Measurements from ENCODE around the gene LDB1.

The LDB1 gene, protein sequence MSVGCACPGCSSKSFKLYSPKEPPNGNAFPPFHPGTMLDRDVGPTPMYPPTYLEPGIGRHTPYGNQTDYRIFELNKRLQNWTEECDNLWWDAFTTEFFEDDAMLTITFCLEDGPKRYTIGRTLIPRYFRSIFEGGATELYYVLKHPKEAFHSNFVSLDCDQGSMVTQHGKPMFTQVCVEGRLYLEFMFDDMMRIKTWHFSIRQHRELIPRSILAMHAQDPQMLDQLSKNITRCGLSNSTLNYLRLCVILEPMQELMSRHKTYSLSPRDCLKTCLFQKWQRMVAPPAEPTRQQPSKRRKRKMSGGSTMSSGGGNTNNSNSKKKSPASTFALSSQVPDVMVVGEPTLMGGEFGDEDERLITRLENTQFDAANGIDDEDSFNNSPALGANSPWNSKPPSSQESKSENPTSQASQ

GRCh38 chr10:102120142-102120990 lies at the start of gene LDB1:
LDB1 (minus strand) TSS chr10:102120368; CDS start chr10:102120110, 258 bp downstream.
- DNase-seq (ENCODE audit: low read depth in 1 of 2, low spot score in 1 of 2) = peak; percentile 42 to 45

GRCh38 chr10:102167861-102168260 lies 47.7 kb upstream of the LDB1 start:
- no peak for DNase-seq (ENCODE audit: low read depth in 1 of 2, low spot score in 1 of 2)

DNA sequence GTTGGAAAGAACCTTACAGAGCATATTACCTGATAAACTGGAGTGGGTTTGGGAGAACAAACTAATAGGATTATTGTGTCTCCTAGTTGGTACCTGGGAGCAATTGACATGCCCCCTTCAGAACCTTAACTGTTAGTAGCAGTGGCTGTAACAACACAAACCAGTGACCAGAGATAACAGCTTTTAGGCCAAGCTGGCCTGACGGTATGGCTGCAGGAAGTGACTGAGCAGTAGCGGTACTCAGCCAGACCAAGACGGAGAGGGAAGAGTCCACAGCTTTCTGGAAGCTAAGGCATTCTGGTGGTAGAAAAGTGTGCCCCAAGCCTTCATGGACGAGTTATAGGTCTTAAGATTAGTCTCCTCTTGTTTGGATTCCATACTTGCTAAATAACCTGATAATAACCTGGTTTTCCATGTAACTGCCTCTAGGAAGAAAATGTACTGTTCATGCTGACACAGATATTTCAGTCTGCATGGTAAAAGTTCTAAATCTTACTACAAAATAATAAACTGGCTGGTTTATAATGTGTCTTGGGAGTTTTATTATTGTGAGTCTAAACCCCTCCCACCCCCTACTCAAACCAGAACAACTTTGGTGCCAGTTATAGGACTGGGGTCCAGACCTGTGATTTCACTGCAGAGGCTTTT lies 43.3 kb upstream of the LDB1 start:
- no peak for DNase-seq (ENCODE audit: low read depth in 1 of 2, low spot score in 1 of 2)

GRCh38 chr10:102159831-102160230 lies 39.7 kb upstream of the LDB1 start:
- DNase-seq (ENCODE audit: low read depth in 1 of 2, low spot score in 1 of 2) = no peak

DNA sequence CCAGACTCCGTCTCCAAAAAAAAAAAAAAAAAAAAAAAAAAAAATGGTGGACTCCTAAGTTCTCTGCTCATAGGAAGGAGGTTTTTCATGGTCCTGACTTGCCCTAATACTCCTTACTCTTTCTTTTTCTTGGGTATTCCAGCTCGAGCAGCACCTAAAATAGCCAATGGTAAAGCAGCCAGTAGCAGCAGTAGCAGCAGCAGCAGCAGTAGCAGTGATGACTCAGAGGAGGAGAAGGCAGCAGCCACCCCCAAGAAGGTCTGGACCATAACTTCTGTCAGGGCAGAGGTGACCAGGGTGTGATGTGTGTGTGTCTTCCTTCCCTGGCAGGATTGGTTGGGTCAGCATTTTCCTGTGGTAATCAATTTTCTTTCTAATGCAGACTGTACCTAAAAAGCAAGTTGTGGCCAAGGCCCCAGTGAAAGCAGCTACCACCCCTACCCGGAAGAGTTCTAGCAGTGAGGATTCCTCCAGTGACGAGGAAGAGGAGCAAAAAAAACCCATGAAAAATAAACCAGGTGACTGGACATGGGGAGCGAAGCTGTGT lies 39.0 kb upstream of the LDB1 start:
- no peak for DNase-seq (ENCODE audit: low read depth in 1 of 2, low spot score in 1 of 2)

DNA sequence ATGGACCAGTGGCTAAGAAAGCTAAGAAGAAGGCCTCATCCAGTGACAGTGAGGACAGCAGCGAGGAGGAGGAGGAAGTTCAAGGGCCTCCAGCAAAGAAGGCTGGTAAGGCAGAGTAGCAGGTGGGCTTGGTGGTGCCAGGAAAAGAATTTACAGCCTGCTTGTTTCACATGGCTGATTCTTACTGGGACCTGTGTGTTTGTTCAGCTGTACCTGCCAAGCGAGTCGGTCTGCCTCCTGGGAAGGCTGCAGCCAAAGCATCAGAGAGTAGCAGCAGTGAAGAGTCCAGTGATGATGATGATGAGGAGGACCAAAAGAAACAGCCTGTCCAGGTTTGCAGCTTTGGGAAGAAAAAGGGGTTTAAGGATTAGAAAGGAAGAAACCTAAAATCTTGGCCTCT lies 37.1 kb upstream of the LDB1 start:
- DNase-seq (ENCODE audit: low read depth in 1 of 2, low spot score in 1 of 2) = no peak

DNA sequence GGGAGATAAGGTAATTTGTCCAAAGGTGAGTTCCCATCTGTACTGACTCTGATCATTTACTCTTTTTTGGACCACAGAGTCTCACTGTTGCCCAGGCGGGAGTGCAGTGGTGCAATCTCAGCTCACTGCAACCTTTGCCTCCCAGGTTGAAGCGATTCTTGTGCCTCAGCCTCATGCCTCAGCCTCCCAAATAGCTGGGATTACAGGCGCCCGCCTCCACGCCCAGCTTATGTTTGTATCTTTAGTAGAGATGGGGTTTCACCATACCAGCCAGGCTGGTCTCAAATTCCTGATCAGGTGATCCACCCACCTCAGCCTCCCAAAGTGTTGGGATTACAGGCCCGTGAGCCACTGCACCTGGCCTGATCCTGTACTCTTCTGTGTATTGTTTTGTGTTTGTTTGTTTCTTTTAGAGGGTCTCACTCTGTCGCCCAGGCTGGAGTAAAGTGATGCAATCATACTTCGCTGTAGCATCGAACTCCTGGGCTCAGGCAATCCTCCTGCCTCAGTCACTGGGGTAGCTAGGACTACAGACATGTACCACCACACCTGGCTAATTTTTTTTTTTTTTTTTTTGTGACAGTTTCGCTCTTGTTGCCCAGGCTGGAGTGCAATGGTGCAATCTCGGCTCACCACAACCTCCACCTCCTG lies 34.4 kb upstream of the LDB1 start:
- no peak for DNase-seq (ENCODE audit: low read depth in 1 of 2, low spot score in 1 of 2)

- DNase-seq (ENCODE audit: low read depth in 1 of 2, low spot score in 1 of 2) = no peak
These were observed 33.0 kb upstream of the LDB1 start for GRCh38 chr10:102153093-102153620.

GRCh38 chr10:102152545-102152890 lies 32.4 kb upstream of the LDB1 start:
- DNase-seq (ENCODE audit: low read depth in 1 of 2, low spot score in 1 of 2) = peak in 1 of 2 donors; percentile 31

- peak; percentile 100 for DNase-seq (ENCODE audit: low read depth in 1 of 2, low spot score in 1 of 2)
These were observed 31.8 kb upstream of the LDB1 start, which contains the start of gene NOLC1 for GRCh38 chr10:102151774-102152544. NOLC1 (plus strand) TSS chr10:102152389; CDS start chr10:102152411, 22 bp downstream.

DNA sequence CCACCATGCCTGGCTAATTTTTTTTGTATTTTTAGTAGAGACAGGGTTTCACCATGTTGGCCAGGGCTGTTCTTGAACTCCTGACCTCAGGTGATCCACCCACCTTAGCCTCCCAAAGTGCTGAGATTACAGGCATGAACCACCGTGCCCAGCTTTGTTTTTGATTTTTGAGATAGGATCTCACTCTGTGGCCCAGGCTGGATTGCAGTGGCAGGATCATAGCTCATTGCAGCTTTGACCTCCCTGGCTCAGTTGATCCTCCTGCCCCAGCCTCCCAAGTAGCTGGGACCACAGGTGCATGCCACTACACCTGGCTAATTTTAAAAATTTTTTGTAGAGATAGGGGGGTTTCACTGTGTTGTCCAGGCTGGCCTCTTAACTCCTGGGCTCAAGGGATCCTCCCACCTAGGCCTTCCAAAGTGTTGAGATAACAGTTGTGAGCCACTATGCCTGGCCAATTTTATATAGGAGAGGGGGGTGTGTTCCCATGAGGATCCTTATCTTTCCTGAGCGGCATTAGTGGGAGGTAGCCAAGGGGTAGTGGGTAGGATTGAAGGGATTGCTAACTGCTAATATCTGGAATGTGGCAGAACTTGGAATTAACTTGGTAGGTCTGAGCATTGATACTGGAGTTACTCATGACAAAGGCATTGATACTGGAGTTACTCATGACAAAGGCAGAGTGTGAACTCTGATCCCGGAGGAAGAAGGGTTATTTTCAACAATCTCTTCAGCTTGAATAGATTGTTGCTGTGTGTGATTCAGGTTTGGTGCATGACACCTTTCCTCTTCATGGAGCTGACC lies 31.0 kb upstream of the LDB1 start:
- no peak for DNase-seq (ENCODE audit: low read depth in 1 of 2, low spot score in 1 of 2)

DNA sequence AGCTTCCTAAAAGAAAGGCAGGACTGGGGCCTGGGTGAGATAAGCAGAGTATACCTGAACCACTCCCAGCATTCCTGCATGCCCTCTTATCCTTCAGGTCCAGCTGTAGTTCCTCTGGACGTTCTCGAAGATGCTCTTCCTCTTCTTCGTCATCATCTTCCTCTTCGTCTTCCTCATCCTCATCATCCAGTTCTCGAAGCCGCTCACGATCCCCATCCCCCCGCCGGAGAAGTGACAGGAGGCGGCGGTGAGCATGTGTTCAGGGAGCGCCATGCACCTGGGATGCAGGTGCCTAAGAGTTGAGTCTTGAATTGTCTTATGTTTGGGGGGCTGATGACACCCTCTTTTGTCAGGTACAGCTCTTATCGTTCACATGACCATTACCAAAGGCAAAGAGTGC lies 28.1 kb upstream of the LDB1 start:
- DNase-seq (ENCODE audit: low read depth in 1 of 2, low spot score in 1 of 2) = no peak

GRCh38 chr10:102147561-102147960 lies 27.4 kb upstream of the LDB1 start:
- no peak for DNase-seq (ENCODE audit: low read depth in 1 of 2, low spot score in 1 of 2)

DNA sequence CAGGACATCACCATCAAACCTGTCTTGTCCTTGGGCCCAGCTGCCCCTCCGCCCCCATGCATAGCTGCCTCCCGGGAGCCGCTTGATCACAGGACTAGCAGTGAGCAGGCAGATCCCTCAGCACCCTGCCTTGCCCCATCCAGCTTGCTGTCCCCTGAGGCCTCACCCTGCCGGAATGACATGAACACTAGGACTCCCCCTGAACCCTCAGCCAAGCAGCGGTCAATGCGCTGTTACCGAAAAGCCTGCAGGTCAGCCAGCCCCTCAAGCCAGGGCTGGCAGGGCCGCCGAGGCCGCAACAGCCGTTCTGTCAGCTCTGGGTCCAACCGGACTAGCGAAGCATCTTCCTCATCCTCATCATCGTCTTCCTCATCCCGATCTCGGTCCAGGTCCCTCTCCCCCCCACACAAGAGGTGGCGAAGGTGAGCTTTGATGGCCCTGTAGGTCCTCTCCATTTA lies 26.8 kb upstream of the LDB1 start:
- DNase-seq (ENCODE audit: low read depth in 1 of 2, low spot score in 1 of 2) = no peak

DNA sequence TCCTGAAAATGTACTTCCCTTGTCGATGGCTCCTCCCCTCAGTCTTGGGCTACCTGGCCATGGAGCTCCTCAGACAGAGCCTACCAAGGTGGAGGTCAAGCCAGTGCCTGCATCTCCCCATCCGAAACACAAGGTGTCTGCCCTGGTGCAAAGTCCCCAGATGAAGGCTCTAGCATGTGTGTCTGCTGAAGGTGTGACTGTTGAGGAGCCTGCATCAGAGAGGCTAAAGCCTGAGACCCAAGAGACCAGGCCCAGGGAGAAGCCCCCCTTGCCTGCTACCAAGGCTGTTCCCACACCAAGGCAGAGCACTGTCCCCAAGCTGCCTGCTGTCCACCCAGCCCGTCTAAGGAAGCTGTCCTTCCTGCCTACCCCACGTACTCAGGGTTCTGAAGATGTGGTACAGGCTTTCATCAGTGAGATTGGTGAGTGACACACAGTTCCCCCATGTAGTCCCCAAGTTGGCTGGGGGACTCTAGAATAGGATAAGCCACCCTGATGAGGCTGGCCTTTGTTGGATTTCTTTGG lies 21.5 kb upstream of the LDB1 start:
- DNase-seq (ENCODE audit: low read depth in 1 of 2, low spot score in 1 of 2) = no peak

- DNase-seq (ENCODE audit: low read depth in 1 of 2, low spot score in 1 of 2) = no peak
These were observed 20.9 kb upstream of the LDB1 start for GRCh38 chr10:102140913-102141540.

DNA sequence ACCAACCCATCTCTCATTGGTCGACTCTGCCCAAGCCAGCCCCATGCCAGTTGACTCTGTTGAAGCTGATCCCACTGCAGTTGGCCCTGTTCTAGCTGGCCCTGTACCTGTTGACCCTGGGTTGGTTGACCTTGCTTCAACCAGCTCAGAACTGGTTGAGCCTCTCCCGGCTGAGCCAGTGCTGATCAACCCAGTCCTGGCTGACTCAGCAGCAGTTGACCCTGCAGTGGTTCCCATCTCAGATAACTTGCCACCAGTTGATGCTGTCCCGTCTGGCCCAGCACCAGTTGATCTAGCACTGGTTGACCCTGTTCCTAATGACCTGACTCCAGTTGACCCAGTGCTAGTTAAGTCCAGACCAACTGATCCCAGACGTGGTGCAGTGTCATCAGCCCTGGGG lies 20.1 kb upstream of the LDB1 start:
- DNase-seq (ENCODE audit: low read depth in 1 of 2, low spot score in 1 of 2) = no peak

Measured in activated T-helper 1 cell treated with anti-CD3 and anti-CD28 coated beads, Interleukin-2, amount 50 U/mL, for 16 hours (primary cell).